Natural killer cell (primary cell): ENCODE measurements around the gene NHERF2. TPM values are rescaled to one million over a fixed set of nuclear protein-coding genes. Genes with fewer than 3 reads are reported as not detected.

ENCODE experiments used
- ATAC-seq, 3 donors: fragments of 150-1000 bp in 2 of 3; fragments of 200-7000 bp in 1 of 3; cut with Tn5 transposase; 1 replicate in 1 of 3; 2 replicates in 2 of 3; pipeline ENCODE4 v1.10.0; 2021; ENCODE audit warnings: mild to moderate bottlenecking in 2 of 3, moderate library complexity in 2 of 3
- DNase-seq, 2 donors: peaks; one replicate each; pipeline versions ENCODE4 v3.0.0 to v3.0.0-alpha.2; 2013 to 2021; ENCODE audit warnings: mixed read lengths in 1 of 2
- H3K27ac ChIP-seq: one replicate; pipeline ENCODE4 v1.5.1; 2013; ENCODE audit warnings: mild to moderate bottlenecking, low read length
- H3K27me3 ChIP-seq: one replicate; pipeline ENCODE4 v1.6.1; 2013; ENCODE audit warnings: low read length; ENCODE audit not compliant: control insufficient read depth, insufficient read depth
- H3K36me3 ChIP-seq: one replicate; pipeline ENCODE4 v1.6.1; 2013; ENCODE audit warnings: low read length; ENCODE audit not compliant: control insufficient read depth, insufficient read depth
- H3K4me1 ChIP-seq: one replicate; pipeline ENCODE4 v1.6.1; 2013; ENCODE audit warnings: low read length; ENCODE audit not compliant: control insufficient read depth, insufficient read depth
- H3K4me3 ChIP-seq: one replicate; pipeline ENCODE4 v1.5.1; 2013; ENCODE audit warnings: low read length
- H3K9me3 ChIP-seq: one replicate; pipeline ENCODE4 v1.6.1; 2013; ENCODE audit warnings: low read length; ENCODE audit not compliant: control insufficient read depth, insufficient read depth
- H3K27ac Mint-ChIP-seq, 2 donors: one replicate each; pipeline ENCODE4 v1.8.0; 2022; ENCODE audit warnings: mild to moderate bottlenecking in 2 of 2, mixed read lengths in 2 of 2, moderate library complexity in 1 of 2
- H3K27me3 Mint-ChIP-seq, 2 donors: one replicate each; pipeline ENCODE4 v1.8.0; 2022; ENCODE audit warnings: low read depth in 2 of 2, mixed read lengths in 2 of 2
- H3K36me3 Mint-ChIP-seq: one replicate; pipeline ENCODE4 v1.8.0; 2022; ENCODE audit warnings: mixed read lengths
- H3K4me1 Mint-ChIP-seq, 2 donors: one replicate each; pipeline ENCODE4 v1.8.0; 2022; ENCODE audit warnings: mixed read lengths in 2 of 2
- H3K4me3 Mint-ChIP-seq: one replicate; pipeline ENCODE4 v1.8.0; 2022; ENCODE audit warnings: mild to moderate bottlenecking, moderate library complexity, mixed read lengths
- H3K9me3 Mint-ChIP-seq, 2 donors: one replicate each; pipeline ENCODE4 v1.8.0; 2022; ENCODE audit warnings: mixed read lengths in 2 of 2
- CTCF ChIP-seq: fragments of 200-600 bp; IDR thresholded peaks from one replicate; pipeline ENCODE4 v1.8.0; 2022; ENCODE audit warnings: antibody characterized with exemption
- WGBS: methylation state at CpG from one replicate; pipeline ENCODE4 v1.1.7; 2013; ENCODE audit warnings: missing lambda C conversion rate; ENCODE audit not compliant: insufficient coverage; 5-methylcytosine and 5-hydroxymethylcytosine counted together
- intact Hi-C: fragments of 100-400 bp; cut with micrococcal nuclease; formaldehyde crosslinking; loops from one replicate; pipeline ENCODE4 v1.14.2; 2022
- total RNA-seq, 4 donors: library from RNA; stranded (reverse); fragments of 120-200 nt in 1 of 4; gene quantifications; one replicate each; pipeline versions ENCODE4 v1.2.3 to v1.2.4, GENCODE V29; 2013 to 2022

The NHERF2 gene
- total RNA-seq, 3 donors from 2014 or later (not counting 1 experiment from before 2014, with no cell fraction given), result 4.3 to 7.1 (median 5.6) TPM

DNA sequence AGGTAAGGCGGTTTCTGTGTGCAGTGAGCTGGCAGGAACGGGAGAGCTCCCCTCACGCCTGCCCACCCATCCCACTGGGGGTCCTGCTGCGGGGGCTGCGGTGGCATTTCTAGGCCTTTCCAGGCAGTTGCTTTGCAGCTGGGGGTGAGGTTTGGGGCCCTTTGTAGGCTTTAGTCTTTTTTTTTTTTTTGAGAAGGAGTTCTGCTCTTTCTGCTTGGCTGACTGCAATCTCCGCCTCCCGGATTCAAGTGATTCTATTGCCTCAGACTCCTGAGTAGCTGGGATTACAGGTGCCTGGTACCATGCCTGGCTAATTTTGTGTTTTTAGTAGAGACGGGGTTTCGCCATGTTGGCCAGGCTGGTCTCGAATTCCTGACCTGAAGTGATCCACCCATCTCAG, 32.2 kb downstream of the NHERF2 start:
- no peak for TF ChIP-seq CTCF
- no peaks in the 10 kb centered on the region for H3K9me3 ChIP-seq
- ATAC-seq (no peak), DNase-seq (no peak)
- Mint-ChIP-seq H3K27ac (no peak overlapping the region), H3K4me1 (peaks cover 0 to 4% of the 10 kb centered on the region in 2 donors), H3K9me3 (no peaks in the 10 kb centered on the region), H3K27me3 (no peaks in the 10 kb centered on the region), H3K4me3 (no peak overlapping the region), H3K36me3 (no peaks in the 10 kb centered on the region)
- intact Hi-C loops, result no loop called here
- H3K4me3 ChIP-seq, result no peak overlapping the region
- no peaks in the 10 kb centered on the region for H3K4me1 ChIP-seq
- H3K27ac ChIP-seq, result no peak overlapping the region
- WGBS, result 98% methylated on average over 10 of the region's 10 CpGs
- H3K36me3 ChIP-seq, result peaks cover 36% of the 10 kb centered on the region
- H3K27me3 ChIP-seq, result no peaks in the 10 kb centered on the region

DNA sequence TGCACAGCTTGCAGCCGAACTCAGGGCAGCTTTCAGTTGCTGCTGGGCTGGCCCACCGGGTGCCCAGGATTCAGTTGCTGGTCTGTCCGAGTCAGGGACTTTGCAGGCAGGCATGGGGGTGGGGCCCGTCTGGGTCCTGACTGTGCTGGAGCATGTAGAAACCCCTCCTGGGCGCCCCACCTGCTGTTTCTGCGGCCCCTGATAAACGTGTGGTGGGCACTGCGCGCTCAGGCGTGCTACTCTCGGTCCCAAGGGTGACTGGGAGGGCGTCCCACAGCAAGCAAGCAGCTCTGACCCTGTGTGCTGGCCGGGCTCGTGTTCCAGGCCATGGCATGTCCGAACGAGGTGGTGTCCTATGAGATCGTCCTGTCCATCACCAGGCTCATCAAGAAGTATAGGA, 33.6 kb downstream of the NHERF2 start:
- TF ChIP-seq CTCF, result no peak
- peaks cover 31% of the 10 kb centered on the region for H3K36me3 ChIP-seq
- no peak for ATAC-seq
- Mint-ChIP-seq H3K27ac (no peak overlapping the region), H3K36me3 (no peaks in the 10 kb centered on the region), H3K27me3 (no peaks in the 10 kb centered on the region), H3K9me3 (no peaks in the 10 kb centered on the region), H3K4me3 (no peak overlapping the region), H3K4me1 (peaks cover 0 to 6% of the 10 kb centered on the region in 2 donors)
- H3K9me3 ChIP-seq, result no peaks in the 10 kb centered on the region
- no peak for DNase-seq
- H3K4me1 ChIP-seq, result peaks cover 2% of the 10 kb centered on the region
- 95% methylated on average over 17 of the region's 17 CpGs for WGBS
- H3K27me3 ChIP-seq, result no peaks in the 10 kb centered on the region
- intact Hi-C loops, result no loop called here
- no peak overlapping the region for H3K4me3 ChIP-seq
- H3K27ac ChIP-seq, result no peak overlapping the region

- no peak overlapping the region for H3K27ac Mint-ChIP-seq
- WGBS, result 97% methylated on average over 18 of the region's 18 CpGs
- no peak for TF ChIP-seq CTCF
- H3K36me3 Mint-ChIP-seq, result no peaks in the 10 kb centered on the region
- ATAC-seq (no peak), DNase-seq (no peak)
- Histone ChIP-seq H3K4me3 (no peak overlapping the region), H3K27ac (no peak overlapping the region), H3K36me3 (peaks cover 36% of the 10 kb centered on the region), H3K27me3 (no peaks in the 10 kb centered on the region), H3K4me1 (peaks cover 8% of the 10 kb centered on the region), H3K9me3 (no peaks in the 10 kb centered on the region)
- no peak overlapping the region for H3K4me3 Mint-ChIP-seq
- intact Hi-C loops, result no loop called here
- H3K4me1 Mint-ChIP-seq, result peaks cover 3 to 12% of the 10 kb centered on the region in 2 donors
- no peaks in the 10 kb centered on the region for H3K9me3 Mint-ChIP-seq
- no peaks in the 10 kb centered on the region for H3K27me3 Mint-ChIP-seq
Observed at GRCh38 chr16:2061023-2061422, 34.3 kb downstream of the NHERF2 start.

DNA sequence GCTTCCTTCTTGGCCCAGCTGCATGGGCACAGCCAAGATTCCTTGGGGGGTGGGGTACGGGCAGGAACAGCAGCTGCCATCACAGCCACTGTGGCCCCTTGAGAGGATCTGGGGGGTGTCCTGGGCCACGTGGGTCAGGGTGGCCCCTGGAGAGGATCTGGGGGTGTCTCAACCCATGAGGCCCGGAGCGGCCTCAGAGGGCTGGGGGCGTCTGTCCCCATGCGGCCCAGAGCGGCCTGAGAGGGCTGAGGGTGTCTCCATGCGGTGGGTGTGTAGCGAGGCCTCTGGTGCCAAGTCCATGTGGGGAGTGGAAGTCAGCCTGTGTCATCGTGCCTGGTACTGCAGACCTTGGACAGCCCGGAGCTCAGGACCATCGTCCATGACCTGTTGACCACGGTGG, 34.8 kb downstream of the NHERF2 start:
- H3K9me3 Mint-ChIP-seq, result no peaks in the 10 kb centered on the region
- ATAC-seq (no peak), DNase-seq (no peak)
- peaks cover 41% of the 10 kb centered on the region for H3K36me3 ChIP-seq
- H3K36me3 Mint-ChIP-seq, result no peaks in the 10 kb centered on the region
- H3K4me3 ChIP-seq, result no peak overlapping the region
- H3K4me1 ChIP-seq, result peaks cover 8% of the 10 kb centered on the region
- 96% methylated on average over 13 of the region's 13 CpGs for WGBS
- no peak for TF ChIP-seq CTCF
- intact Hi-C loops, result no loop called here
- H3K27me3 ChIP-seq, result no peaks in the 10 kb centered on the region
- H3K4me1 Mint-ChIP-seq, result peaks cover 6 to 15% of the 10 kb centered on the region in 2 donors
- H3K4me3 Mint-ChIP-seq, result no peak overlapping the region
- H3K9me3 ChIP-seq, result no peaks in the 10 kb centered on the region
- H3K27me3 Mint-ChIP-seq, result no peaks in the 10 kb centered on the region
- no peak overlapping the region for H3K27ac Mint-ChIP-seq
- H3K27ac ChIP-seq, result no peak overlapping the region
